Peyer's patch (tissue), 4 donors: ENCODE results near the gene POLR3A. TPM values are rescaled to one million over a fixed set of nuclear protein-coding genes. Genes with fewer than 3 reads are reported as not detected.

Experiments
- DNase-seq, 3 donors: peaks; one replicate each; pipeline ENCODE4 v3.0.0-alpha.2; 2017 to 2019
- H3K27ac ChIP-seq, 4 donors: fragments of 200-600 bp; sonication (generic); one replicate each; pipeline ENCODE4 v1.5.1; 2016 to 2019
- H3K27me3 ChIP-seq, 2 donors: fragments of 200-600 bp; sonication (generic); one replicate each; pipeline ENCODE4 v1.5.1; 2019
- H3K36me3 ChIP-seq, 3 donors: fragments of 200-600 bp; sonication (generic); one replicate each; pipeline ENCODE4 v1.5.1; 2016 to 2019
- H3K4me1 ChIP-seq, 4 donors: fragments of 200-600 bp; sonication (generic); one replicate each; pipeline ENCODE4 v1.5.1; 2016 to 2019
- H3K4me3 ChIP-seq, 4 donors: fragments of 200-600 bp; sonication (generic); 1 replicate in 3 of 4; 2 replicates in 1 of 4; pipeline ENCODE4 v1.5.1; 2016 to 2019; ENCODE audit warnings: mild to moderate bottlenecking in 1 of 4
- H3K9me3 ChIP-seq, 4 donors: fragments of 200-600 bp; sonication (generic); one replicate each; pipeline ENCODE4 v1.5.1; 2016 to 2019; ENCODE audit warnings: mild to moderate bottlenecking in 1 of 4
- CTCF ChIP-seq, 6 experiments: fragments of 450-650 bp in 4 of 6; fragments of 200-600 bp in 2 of 6; sonication (generic) in 1 of 6; IDR thresholded peaks; one replicate each; pipeline ENCODE4 v1.5.1; 2017 to 2019; ENCODE audit warnings: antibody characterized with exemption in 6 of 6, mild to moderate bottlenecking in 3 of 6, moderate library complexity in 1 of 6
- POLR2A ChIP-seq, 2 donors: fragments of 450-650 bp; IDR thresholded peaks; one replicate each; pipeline ENCODE4 v1.5.1; 2017; ENCODE audit warnings: antibody characterized with exemption in 2 of 2, mild to moderate bottlenecking in 2 of 2, moderate library complexity in 2 of 2
- total RNA-seq, 4 donors: library from RNA; depleted of rRNA; stranded (reverse); fragments of >200 nt; gene quantifications; one replicate each; pipeline ENCODE4 v1.1.0, GENCODE V29; 2016

The POLR3A gene
- total RNA-seq, 4 donors from 2014 or later, result 19.8 to 24.3 (median 22.2) TPM

GRCh38 chr10:77987671-77988255 lies 41.6 kb downstream of the POLR3A start:
- DNase-seq, result no peak
- no peaks in the 10 kb centered on the region for H3K9me3 ChIP-seq
- no peak overlapping the region for H3K27ac ChIP-seq
- peaks cover 0 to 99% (median 0%) of the 10 kb centered on the region in 3 donors for H3K36me3 ChIP-seq
- H3K4me1 ChIP-seq, result no peaks in the 10 kb centered on the region
- H3K4me3 ChIP-seq, result no peak overlapping the region
- H3K27me3 ChIP-seq, result no peaks in the 10 kb centered on the region
- no peak for TF ChIP-seq CTCF (IDR thresholded peaks at IDR 0.05)
- TF ChIP-seq POLR2A (IDR thresholded peaks at IDR 0.05), result no peak

GRCh38 chr10:77984986-77985385 lies 44.3 kb downstream of the POLR3A start:
- DNase-seq, result peak in 2 of 3 donors; percentile 67 to 73
- Histone ChIP-seq H3K36me3 (peaks cover 0 to 97% (median 0%) of the 10 kb centered on the region in 3 donors), H3K27ac (peak overlapping the region in 1 of 4 donors; percentile 24), H3K27me3 (no peaks in the 10 kb centered on the region), H3K4me3 (no peak overlapping the region), H3K9me3 (no peaks in the 10 kb centered on the region), H3K4me1 (no peaks in the 10 kb centered on the region)
- TF ChIP-seq POLR2A (IDR thresholded peaks at IDR 0.05) (no peak), CTCF (IDR thresholded peaks at IDR 0.05) (no peak)

- H3K4me1 ChIP-seq, result no peaks in the 10 kb centered on the region
- no peaks in the 10 kb centered on the region for H3K27me3 ChIP-seq
- no peak for TF ChIP-seq POLR2A (IDR thresholded peaks at IDR 0.05)
- TF ChIP-seq CTCF (IDR thresholded peaks at IDR 0.05), result no peak
- H3K36me3 ChIP-seq, result peaks cover 0 to 97% (median 0%) of the 10 kb centered on the region in 3 donors
- H3K27ac ChIP-seq, result no peak overlapping the region
- H3K9me3 ChIP-seq, result no peaks in the 10 kb centered on the region
- no peak overlapping the region for H3K4me3 ChIP-seq
- DNase-seq, result peak in 1 of 3 donors; percentile 3
These were observed 45.7 kb downstream of the POLR3A start for GRCh38 chr10:77983384-77984341.

GRCh38 chr10:77981281-77981680 lies 48.0 kb downstream of the POLR3A start:
- no peak overlapping the region for H3K4me3 ChIP-seq
- H3K36me3 ChIP-seq, result peaks cover 0 to 96% (median 0%) of the 10 kb centered on the region in 3 donors
- H3K27me3 ChIP-seq, result no peaks in the 10 kb centered on the region
- no peaks in the 10 kb centered on the region for H3K9me3 ChIP-seq
- no peak overlapping the region for H3K27ac ChIP-seq
- DNase-seq, result no peak
- no peaks in the 10 kb centered on the region for H3K4me1 ChIP-seq
- TF ChIP-seq POLR2A (IDR thresholded peaks at IDR 0.05) (no peak), CTCF (IDR thresholded peaks at IDR 0.05) (no peak)

GRCh38 chr10:77979221-77979620 lies 50.1 kb downstream of the POLR3A start:
- peaks cover 0 to 76% (median 0%) of the 10 kb centered on the region in 3 donors for H3K36me3 ChIP-seq
- no peaks in the 10 kb centered on the region for H3K27me3 ChIP-seq
- H3K9me3 ChIP-seq, result no peaks in the 10 kb centered on the region
- TF ChIP-seq POLR2A (IDR thresholded peaks at IDR 0.05), result no peak
- no peak for TF ChIP-seq CTCF (IDR thresholded peaks at IDR 0.05)
- no peak overlapping the region for H3K4me3 ChIP-seq
- H3K27ac ChIP-seq, result no peak overlapping the region
- H3K4me1 ChIP-seq, result peaks cover 0 to 10% (median 0%) of the 10 kb centered on the region in 4 donors
- no peak for DNase-seq
